GM12878 (cell line): ENCODE measurements around the gene F8A1. TPM values are rescaled to one million over a fixed set of nuclear protein-coding genes. Genes with fewer than 3 reads are reported as not detected.
A peak's percentile ranks its signal among the peaks of the same experiment; 100 is the strongest.
"Not testable (repeated sequence)": the region's sequence is repeated elsewhere in the genome, so short reads cannot be mapped to it uniquely, and the experiment has no call there.

Experiments used
- ATAC-seq: fragments of 200-7000 bp; cut with Tn5 transposase; 3 replicates; pipeline ENCODE4 v1.9.1; 2020; ENCODE audit warnings: mild to moderate bottlenecking, moderate library complexity
- BruUV-seq: library from RNA; stranded (reverse); fragments of 400-500 nt; replicated peaks from 2 replicates; lab custom pipeline; 2021; lab: Mats Ljungman, UMichigan
- CTCF ChIA-PET: fragments of 300-600 bp; sonication (Branson Sonifier 250); formaldehyde crosslinking; extraction: SDS; loops from one replicate; lab custom pipeline; 2021; ENCODE audit warnings: inconsistent platforms; lab: Yijun Ruan, JAX
- POLR2A ChIA-PET: fragments of 350-600 bp; formaldehyde crosslinking; extraction: SDS; loops from one replicate; lab custom pipeline; 2021; ENCODE audit warnings: inconsistent platforms; lab: Charles Lee
- RAD21 ChIA-PET: fragments of 300-600 bp; sonication (Branson Sonifier 250); formaldehyde crosslinking; loops from one replicate; lab custom pipeline; 2023; ENCODE audit warnings: antibody characterized with exemption; ENCODE audit not compliant: unreplicated experiment; lab: Charles Lee
- SMC1A ChIA-PET: fragments of 300-600 bp; sonication (Branson Sonifier 250); formaldehyde crosslinking; loops from one replicate; lab custom pipeline; 2023; ENCODE audit not compliant: unreplicated experiment, uncharacterized antibody; lab: Charles Lee
- DNase-seq: peaks from one replicate; pipeline ENCODE4 v3.0.0-alpha.2; 2011; ENCODE audit warnings: low read depth, low spot score
- FAIRE-seq: peaks from 3 replicates; lab custom pipeline; 2011; peaks lifted over from hg19 to GRCh38; lab: Jason Lieb, UNC
- H2AFZ ChIP-seq: 2 replicates; pipeline ENCODE4 v1.6.0; 2011; ENCODE audit warnings: low read depth, low read length, control low read depth; ENCODE audit not compliant: control insufficient read depth
- H3K27ac ChIP-seq: 2 replicates; pipeline ENCODE4 v1.5.1; 2011; ENCODE audit warnings: control low read depth; ENCODE audit not compliant: control insufficient read depth, insufficient read depth
- H3K27me3 ChIP-seq, 2 experiments: replicated peaks in 1 of 2; 2 replicates each; pipeline versions ENCODE4 v1.6.0 to v1.6.1; 2011; ENCODE audit warnings: low read length in 1 of 2; ENCODE audit not compliant: control insufficient read depth in 2 of 2, insufficient read depth in 2 of 2
- H3K36me3 ChIP-seq, 2 experiments: 2 replicates each; pipeline ENCODE4 v1.5.1; 2011; ENCODE audit warnings: low read length in 1 of 2; ENCODE audit not compliant: control insufficient read depth in 2 of 2, insufficient read depth in 2 of 2
- H3K4me1 ChIP-seq: 2 replicates; pipeline ENCODE4 v1.6.1; 2011; ENCODE audit warnings: mild to moderate bottlenecking, low read length, moderate library complexity, mixed read lengths; ENCODE audit not compliant: control insufficient read depth, insufficient read depth
- H3K4me2 ChIP-seq: 2 replicates; pipeline ENCODE4 v1.6.0; 2011; ENCODE audit warnings: control low read depth; ENCODE audit not compliant: control insufficient read depth, insufficient read depth
- H3K4me3 ChIP-seq: fragments of 200-600 bp; sonication (generic); 2 replicates; pipeline ENCODE4 v1.5.1; 2016
- H3K79me2 ChIP-seq: 2 replicates; pipeline ENCODE4 v1.6.0; 2011; ENCODE audit warnings: low read length; ENCODE audit not compliant: control insufficient read depth, insufficient read depth
- H3K9ac ChIP-seq: 2 replicates; pipeline ENCODE4 v1.8.0; 2011; ENCODE audit warnings: low read length, control low read depth, mixed read lengths; ENCODE audit not compliant: control insufficient read depth, insufficient read depth
- H3K9me3 ChIP-seq: replicated peaks from 3 replicates; pipeline ENCODE4 v1.5.1; 2011; ENCODE audit warnings: mild to moderate bottlenecking, low read length; ENCODE audit not compliant: control insufficient read depth, insufficient read depth
- H4K20me1 ChIP-seq: 2 replicates; pipeline ENCODE4 v1.6.0; 2011; ENCODE audit not compliant: control insufficient read depth, insufficient read depth
- WGBS: methylation state at CpG from one replicate; pipeline ENCODE4 v1.1.6; 2016; ENCODE audit warnings: low lambda C conversion rate; ENCODE audit not compliant: insufficient replicate concordance, insufficient coverage; ENCODE audit errors: missing lambda C conversion rate; 5-methylcytosine and 5-hydroxymethylcytosine counted together
- in situ Hi-C: fragments of 300-500 bp; cut with MboI; formaldehyde crosslinking; loops from 9 replicates; pipeline ENCODE4 v1.14.3; 2018; ENCODE audit warnings: mixed read lengths
- intact Hi-C: fragments of 100-400 bp; cut with micrococcal nuclease; formaldehyde crosslinking; loops from one replicate; pipeline ENCODE4 v1.14.2; 2022; ENCODE audit not compliant: unreplicated experiment
- polyA plus RNA-seq, 11 experiments: library from polyadenylated mRNA; depleted of rRNA in 4 of 11; unstranded in 6 of 11; stranded (reverse) in 5 of 11; fragments of >200 nt; fragmentation: Nextera tagmentation in 4 of 11; fragmentation: Illumina TruSeq in 1 of 11; extraction: Ambion mirVana in 4 of 11; extraction: Trizol in 1 of 11; gene quantifications; 1 replicate in 1 of 11; 2 replicates in 10 of 11; pipeline versions ENCODE4 v1.2.1 to v1.2.3, GENCODE V29; 2011 to 2016; ENCODE audit warnings: inconsistent platforms in 2 of 11, missing spikeins in 2 of 11, low read depth in 1 of 11
- total RNA-seq, 4 experiments: library from RNA; depleted of rRNA in 3 of 4; stranded (reverse); fragments of >200 nt in 3 of 4; fragmentation: Illumina TruSeq in 1 of 4; extraction: Trizol in 1 of 4; gene quantifications; 2 replicates each; pipeline versions ENCODE4 v1.2.1 to v1.2.3, GENCODE V29; 2013 to 2021

Gene F8A1
- total and polyA plus RNA-seq, 10 of the 15 experiments (the other 5 are each of a cell fraction or from before 2014, with no cell fraction given), result 7.0 to 76.4 (median 16.0) TPM

- BruUV-seq, H3K36me3 ChIP-seq, in situ Hi-C loops, POLR2A ChIA-PET, H2AFZ ChIP-seq, H3K27ac ChIP-seq, intact Hi-C loops, SMC1A ChIA-PET, FAIRE-seq, RAD21 ChIA-PET, H3K9me3 ChIP-seq, H3K4me3 ChIP-seq, DNase-seq, H3K4me2 ChIP-seq, H3K9ac ChIP-seq, CTCF ChIA-PET, H3K4me1 ChIP-seq, H3K79me2 ChIP-seq, H3K27me3 ChIP-seq, H4K20me1 ChIP-seq: not testable (repeated sequence)
- peak; percentile 67 for ATAC-seq
- WGBS, result 10% methylated on average over 3 of the region's 14 CpGs
These were observed 606 bp upstream of the F8A1 start for GRCh38 chrX:154885549-154885948.

DNA sequence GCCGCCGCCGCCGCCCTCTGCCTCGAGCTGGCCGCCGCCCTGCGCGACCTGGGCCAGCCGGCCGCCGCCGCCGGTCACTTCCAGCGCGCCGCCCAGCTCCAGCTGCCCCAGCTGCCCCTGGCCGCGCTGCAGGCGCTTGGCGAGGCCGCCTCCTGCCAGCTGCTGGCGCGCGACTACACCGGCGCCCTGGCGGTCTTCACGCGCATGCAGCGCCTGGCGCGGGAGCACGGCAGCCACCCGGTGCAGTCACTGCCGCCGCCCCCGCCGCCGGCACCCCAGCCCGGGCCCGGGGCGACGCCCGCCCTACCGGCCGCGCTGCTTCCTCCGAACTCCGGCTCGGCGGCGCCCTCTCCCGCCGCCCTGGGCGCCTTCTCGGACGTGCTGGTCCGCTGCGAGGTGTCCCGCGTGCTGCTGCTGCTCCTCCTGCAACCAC, 650 bp downstream of the F8A1 start:
- H2AFZ ChIP-seq, H3K27ac ChIP-seq, DNase-seq, SMC1A ChIA-PET, FAIRE-seq, H3K4me2 ChIP-seq, H3K36me3 ChIP-seq, H3K4me3 ChIP-seq, H3K79me2 ChIP-seq, CTCF ChIA-PET, intact Hi-C loops, POLR2A ChIA-PET, H3K9me3 ChIP-seq, H3K9ac ChIP-seq, BruUV-seq, RAD21 ChIA-PET, in situ Hi-C loops, H3K4me1 ChIP-seq, H3K27me3 ChIP-seq, H4K20me1 ChIP-seq: not testable (repeated sequence)
- WGBS, result no CpG with 5 or more reads among the region's 62 CpGs
- peak; percentile 62 for ATAC-seq
